Measurements from ENCODE around the gene SYNJ1. TPM values are rescaled to one million over a fixed set of nuclear protein-coding genes. Genes with fewer than 3 reads are reported as not detected.

SYNJ1 gene
- total RNA-seq, 1 donor = 11.4 TPM

- H3K4me3 ChIP-seq (ENCODE audit: low read depth, low read length) = no peak overlapping the region
- TF ChIP-seq CTCF (IDR thresholded peaks at IDR 0.05; ENCODE audit: insufficient read depth, low read length) = no peak
- no peak for DNase-seq (ENCODE audit: low read depth)
These were observed 15.8 kb downstream of the SYNJ1 start for GRCh38 chr21:32712043-32712442.

GRCh38 chr21:32710987-32711386 lies 16.8 kb downstream of the SYNJ1 start:
- DNase-seq (ENCODE audit: low read depth) = no peak
- H3K4me3 ChIP-seq (ENCODE audit: low read depth, low read length) = no peak overlapping the region
- TF ChIP-seq CTCF (IDR thresholded peaks at IDR 0.05; ENCODE audit: insufficient read depth, low read length) = no peak

GRCh38 chr21:32710069-32710784 lies 17.6 kb downstream of the SYNJ1 start:
- no peak for TF ChIP-seq CTCF (IDR thresholded peaks at IDR 0.05; ENCODE audit: insufficient read depth, low read length)
- no peak for DNase-seq (ENCODE audit: low read depth)
- no peak overlapping the region for H3K4me3 ChIP-seq (ENCODE audit: low read depth, low read length)

- no peak for TF ChIP-seq CTCF (IDR thresholded peaks at IDR 0.05; ENCODE audit: insufficient read depth, low read length)
- H3K4me3 ChIP-seq (ENCODE audit: low read depth, low read length) = no peak overlapping the region
- DNase-seq (ENCODE audit: low read depth) = no peak
These were observed 19.7 kb downstream of the SYNJ1 start for GRCh38 chr21:32708069-32708468.

GRCh38 chr21:32705901-32706300 lies 21.9 kb downstream of the SYNJ1 start:
- H3K4me3 ChIP-seq (ENCODE audit: low read depth, low read length) = no peak overlapping the region
- no peak for DNase-seq (ENCODE audit: low read depth)
- TF ChIP-seq CTCF (IDR thresholded peaks at IDR 0.05; ENCODE audit: insufficient read depth, low read length) = no peak

- no peak for TF ChIP-seq CTCF (IDR thresholded peaks at IDR 0.05; ENCODE audit: insufficient read depth, low read length)
- DNase-seq (ENCODE audit: low read depth) = peak; percentile 31
- no peak overlapping the region for H3K4me3 ChIP-seq (ENCODE audit: low read depth, low read length)
These were observed 22.7 kb downstream of the SYNJ1 start for GRCh38 chr21:32705139-32705538.

GRCh38 chr21:32702702-32703101 lies 25.1 kb downstream of the SYNJ1 start:
- TF ChIP-seq CTCF (IDR thresholded peaks at IDR 0.05; ENCODE audit: insufficient read depth, low read length) = no peak
- peak; percentile 80 for DNase-seq (ENCODE audit: low read depth)
- no peak overlapping the region for H3K4me3 ChIP-seq (ENCODE audit: low read depth, low read length)

Measured in fibroblast of the aortic adventitia (primary cell).